ENCODE results near the gene FASLG.

DNA sequence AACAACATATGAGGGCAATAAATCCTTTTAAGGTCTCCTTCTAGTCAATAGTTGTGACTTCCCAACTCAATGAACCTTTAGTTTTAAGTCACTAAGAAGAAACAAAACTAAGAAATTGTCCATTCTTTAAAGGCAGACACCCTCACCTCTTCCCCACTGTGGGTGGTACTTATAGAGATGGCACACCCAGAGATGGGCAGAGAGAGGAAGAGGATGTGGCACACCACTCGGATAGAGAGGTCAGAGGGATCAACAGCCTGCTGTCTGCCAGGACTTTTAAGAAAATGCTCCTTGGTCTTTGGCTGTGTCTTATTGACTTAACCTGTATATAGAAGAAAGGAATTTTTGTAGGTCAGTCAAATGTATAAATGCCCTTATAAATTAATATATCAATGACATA is 45.1 kb downstream of the FASLG start:
- TF ChIP-seq, protein P1, sequence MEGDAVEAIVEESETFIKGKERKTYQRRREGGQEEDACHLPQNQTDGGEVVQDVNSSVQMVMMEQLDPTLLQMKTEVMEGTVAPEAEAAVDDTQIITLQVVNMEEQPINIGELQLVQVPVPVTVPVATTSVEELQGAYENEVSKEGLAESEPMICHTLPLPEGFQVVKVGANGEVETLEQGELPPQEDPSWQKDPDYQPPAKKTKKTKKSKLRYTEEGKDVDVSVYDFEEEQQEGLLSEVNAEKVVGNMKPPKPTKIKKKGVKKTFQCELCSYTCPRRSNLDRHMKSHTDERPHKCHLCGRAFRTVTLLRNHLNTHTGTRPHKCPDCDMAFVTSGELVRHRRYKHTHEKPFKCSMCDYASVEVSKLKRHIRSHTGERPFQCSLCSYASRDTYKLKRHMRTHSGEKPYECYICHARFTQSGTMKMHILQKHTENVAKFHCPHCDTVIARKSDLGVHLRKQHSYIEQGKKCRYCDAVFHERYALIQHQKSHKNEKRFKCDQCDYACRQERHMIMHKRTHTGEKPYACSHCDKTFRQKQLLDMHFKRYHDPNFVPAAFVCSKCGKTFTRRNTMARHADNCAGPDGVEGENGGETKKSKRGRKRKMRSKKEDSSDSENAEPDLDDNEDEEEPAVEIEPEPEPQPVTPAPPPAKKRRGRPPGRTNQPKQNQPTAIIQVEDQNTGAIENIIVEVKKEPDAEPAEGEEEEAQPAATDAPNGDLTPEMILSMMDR (IDR thresholded peaks at IDR 0.05), result no peak
- no peak for TF ChIP-seq POLR2A (IDR thresholded peaks at IDR 0.05)
